Neuronal stem cell (in vitro differentiated cells): ENCODE results near the gene HMCN1. TPM values are rescaled to one million over a fixed set of nuclear protein-coding genes. Genes with fewer than 3 reads are reported as not detected.

ENCODE experiments used
- DNase-seq: peaks from one replicate; pipeline ENCODE4 v3.0.0-alpha.2; 2013; ENCODE audit warnings: low spot score
- H2AFZ ChIP-seq: one replicate; pipeline ENCODE4 v1.6.1; 2013; ENCODE audit warnings: mild to moderate bottlenecking, low read length, inconsistent platforms
- H2AK5ac ChIP-seq: 2 replicates; pipeline ENCODE4 v1.6.1; 2013; ENCODE audit warnings: low read depth, mild to moderate bottlenecking, inconsistent platforms, low read length, moderate library complexity, mixed read lengths
- H2BK120ac ChIP-seq: 2 replicates; pipeline ENCODE4 v1.6.1; 2013; ENCODE audit warnings: low read depth, mild to moderate bottlenecking, inconsistent platforms, low read length, moderate library complexity, mixed read lengths
- H2BK12ac ChIP-seq: one replicate; pipeline ENCODE4 v1.6.1; 2013; ENCODE audit warnings: low read length, inconsistent platforms
- H2BK15ac ChIP-seq: 2 replicates; pipeline ENCODE4 v1.6.1; 2013; ENCODE audit warnings: mild to moderate bottlenecking, low read length, inconsistent platforms, mixed read lengths
- H2BK5ac ChIP-seq: one replicate; pipeline ENCODE4 v1.6.1; 2013; ENCODE audit warnings: inconsistent platforms, mild to moderate bottlenecking, low read length, moderate library complexity
- H3K14ac ChIP-seq: one replicate; pipeline ENCODE4 v1.6.1; 2013; ENCODE audit warnings: low read length, inconsistent platforms
- H3K18ac ChIP-seq: 2 replicates; pipeline ENCODE4 v1.6.1; 2013; ENCODE audit warnings: low read length, inconsistent platforms
- H3K23ac ChIP-seq: 2 replicates; pipeline ENCODE4 v1.6.1; 2013; ENCODE audit warnings: low read depth, mild to moderate bottlenecking, mixed read lengths, low read length, inconsistent platforms; ENCODE audit not compliant: poor library complexity
- H3K27ac ChIP-seq: replicated peaks from 3 replicates; pipeline ENCODE4 v1.5.1; 2013; ENCODE audit warnings: low read length, inconsistent platforms
- H3K27me3 ChIP-seq, 3 experiments: 2 replicates each; pipeline ENCODE4 v1.6.1; 2013; ENCODE audit warnings: low read length in 3 of 3, mild to moderate bottlenecking in 2 of 3, inconsistent platforms in 1 of 3, low read depth in 1 of 3, mixed read lengths in 1 of 3, moderate library complexity in 1 of 3; ENCODE audit not compliant: control insufficient read depth in 3 of 3, insufficient read depth in 3 of 3
- H3K36me3 ChIP-seq, 2 donors: replicated peaks in 1 of 2; 2 replicates each; pipeline ENCODE4 v1.6.1; 2013; ENCODE audit warnings: low read length in 2 of 2; ENCODE audit not compliant: control insufficient read depth in 2 of 2, insufficient read depth in 2 of 2
- H3K4ac ChIP-seq: 2 replicates; pipeline ENCODE4 v1.6.1; 2013; ENCODE audit warnings: inconsistent platforms, mild to moderate bottlenecking, low read length, moderate library complexity
- H3K4me1 ChIP-seq, 2 donors: 1 replicate in 1 of 2; 2 replicates in 1 of 2; pipeline ENCODE4 v1.6.1; 2013; ENCODE audit warnings: low read length in 2 of 2, low read depth in 1 of 2; ENCODE audit not compliant: control insufficient read depth in 2 of 2, insufficient read depth in 1 of 2
- H3K4me2 ChIP-seq: one replicate; pipeline ENCODE4 v1.6.1; 2013; ENCODE audit warnings: mild to moderate bottlenecking, low read length, inconsistent platforms; ENCODE audit not compliant: insufficient read depth, poor library complexity, severe bottlenecking
- H3K4me3 ChIP-seq, 2 donors: 2 replicates each; pipeline ENCODE4 v1.5.1; 2013; ENCODE audit warnings: low read length in 2 of 2, mild to moderate bottlenecking in 2 of 2, inconsistent platforms in 1 of 2, moderate library complexity in 1 of 2
- H3K79me1 ChIP-seq: one replicate; pipeline ENCODE4 v1.6.1; 2013; ENCODE audit warnings: low read depth, mild to moderate bottlenecking, inconsistent platforms, low read length, moderate library complexity
- H3K9ac ChIP-seq: one replicate; pipeline ENCODE4 v1.6.1; 2013; ENCODE audit warnings: mild to moderate bottlenecking, low read depth, low read length, inconsistent platforms; ENCODE audit not compliant: poor library complexity
- H3K9me3 ChIP-seq, 2 donors: replicated peaks in 1 of 2; 2 replicates each; pipeline versions ENCODE3 to v1.6.1; 2013; ENCODE audit warnings: low read length in 2 of 2, mild to moderate bottlenecking in 2 of 2, inconsistent platforms in 1 of 2, low read depth in 1 of 2, mixed read lengths in 1 of 2, moderate library complexity in 1 of 2; ENCODE audit not compliant: control insufficient read depth in 2 of 2, insufficient read depth in 1 of 2
- H4K8ac ChIP-seq: one replicate; pipeline ENCODE4 v1.6.1; 2013; ENCODE audit warnings: low read depth, mild to moderate bottlenecking, inconsistent platforms, low read length, moderate library complexity
- H4K91ac ChIP-seq: one replicate; pipeline ENCODE4 v1.6.1; 2013; ENCODE audit warnings: low read length, low read depth, mild to moderate bottlenecking, inconsistent platforms; ENCODE audit not compliant: poor library complexity
- WGBS, 2 donors: extraction: QIAGEN DNeasy Blood & Tissue Kit; methylation state at CpG; one replicate each; pipeline ENCODE4 v1.1.7; 2013; ENCODE audit warnings: missing lambda C conversion rate in 2 of 2, mixed read lengths in 1 of 2; ENCODE audit not compliant: insufficient read length in 2 of 2, insufficient replicate concordance in 1 of 2; ENCODE audit errors: extremely low coverage in 2 of 2; 5-methylcytosine and 5-hydroxymethylcytosine counted together
- polyA plus RNA-seq, 2 experiments: library from polyadenylated mRNA; stranded (reverse); fragments of 200-250 nt; gene quantifications; one replicate each; pipeline ENCODE4 v1.2.3, GENCODE V29; 2013

HMCN1 gene
- 1.7 TPM for polyA plus RNA-seq (2013, experiment 1 of 2)
- polyA plus RNA-seq (2013, experiment 2 of 2) = 2.1 TPM

GRCh38 chr1:185733818-185734735 is at the start of gene HMCN1:
Gene HMCN1 (plus strand): TSS chr1:185734391. CDS start chr1:185734780, 389 bp downstream.
- no peaks in the 10 kb centered on the region for H3K9me3 ChIP-seq
- no peak within 1 kb of the TSS for H4K91ac ChIP-seq
- DNase-seq = peak; percentile 72
- H3K27ac ChIP-seq = peak within 1 kb of the TSS; percentile 54
- no peak within 1 kb of the TSS for H4K8ac ChIP-seq
- H2AK5ac ChIP-seq = no peak within 1 kb of the TSS
- H3K27me3 ChIP-seq = peaks cover 0 to 26% (median 0%) of the 10 kb centered on the region in 3 experiments
- peak within 1 kb of the TSS; percentile 89 for H3K23ac ChIP-seq
- WGBS, 2 donors = no CpG with 5 or more reads among the region's 47 CpGs
- no peak within 1 kb of the TSS for H2BK120ac ChIP-seq
- peak within 1 kb of the TSS; percentile 82 for H3K9ac ChIP-seq
- H2BK15ac ChIP-seq = peak within 1 kb of the TSS; percentile 7
- H3K4me1 ChIP-seq = no peaks in the 10 kb centered on the region
- H3K4me3 ChIP-seq = peak within 1 kb of the TSS; percentile 40 to 86
- no peak within 1 kb of the TSS for H2BK12ac ChIP-seq
- no peak within 1 kb of the TSS for H3K14ac ChIP-seq
- H2AFZ ChIP-seq = peak within 1 kb of the TSS; percentile 94
- no peak within 1 kb of the TSS for H3K4ac ChIP-seq
- peak within 1 kb of the TSS; percentile 91 for H3K18ac ChIP-seq
- peak within 1 kb of the TSS; percentile 95 for H3K4me2 ChIP-seq
- H2BK5ac ChIP-seq = no peak within 1 kb of the TSS
- H3K36me3 ChIP-seq = no peaks in the 10 kb centered on the region
- no peaks in the 10 kb centered on the region for H3K79me1 ChIP-seq

GRCh38 chr1:185686821-185687778 is 47.1 kb upstream of the HMCN1 start:
- no peak overlapping the region for H4K8ac ChIP-seq

GRCh38 chr1:185690527-185690926 is 43.7 kb upstream of the HMCN1 start:
- WGBS, 2 donors = no CpG with 5 or more reads among the region's 2 CpGs
- no peak overlapping the region for H2BK15ac ChIP-seq
- no peak overlapping the region for H2AFZ ChIP-seq
- H3K27ac ChIP-seq = no peak overlapping the region
- no peak overlapping the region for H4K8ac ChIP-seq
- no peaks in the 10 kb centered on the region for H3K36me3 ChIP-seq
- H3K4me3 ChIP-seq = no peak overlapping the region
- H3K79me1 ChIP-seq = no peaks in the 10 kb centered on the region
- no peak overlapping the region for H3K14ac ChIP-seq
- no peaks in the 10 kb centered on the region for H3K4me1 ChIP-seq
- no peak overlapping the region for H3K4me2 ChIP-seq
- H3K9ac ChIP-seq = no peak overlapping the region
- H4K91ac ChIP-seq = no peak overlapping the region
- no peak overlapping the region for H3K18ac ChIP-seq
- H2BK12ac ChIP-seq = no peak overlapping the region
- H3K23ac ChIP-seq = no peak overlapping the region
- H3K9me3 ChIP-seq = no peaks in the 10 kb centered on the region
- no peak overlapping the region for H3K4ac ChIP-seq
- H2BK120ac ChIP-seq = no peak overlapping the region
- no peak overlapping the region for H2AK5ac ChIP-seq
- H2BK5ac ChIP-seq = no peak overlapping the region
- no peak for DNase-seq
- no peaks in the 10 kb centered on the region for H3K27me3 ChIP-seq

More at GRCh38 chr1:185686821-185687778, 47.1 kb upstream of the HMCN1 start:
- Histone ChIP-seq H2BK15ac (no peak overlapping the region), H3K4me2 (no peak overlapping the region), H3K27me3 (no peaks in the 10 kb centered on the region), H3K4ac (no peak overlapping the region), H3K27ac (no peak overlapping the region), H3K23ac (no peak overlapping the region), H3K79me1 (no peaks in the 10 kb centered on the region), H2BK12ac (no peak overlapping the region), H3K9ac (no peak overlapping the region), H4K91ac (no peak overlapping the region), H2AK5ac (no peak overlapping the region), H3K4me1 (no peaks in the 10 kb centered on the region), H3K14ac (no peak overlapping the region), H2BK120ac (no peak overlapping the region), H2AFZ (no peak overlapping the region), H3K18ac (no peak overlapping the region), H3K4me3 (no peak overlapping the region), H3K9me3 (no peaks in the 10 kb centered on the region), H3K36me3 (no peaks in the 10 kb centered on the region), H2BK5ac (no peak overlapping the region)
- DNase-seq = no peak

GRCh38 chr1:185693654-185694053 is 40.5 kb upstream of the HMCN1 start:
- no peak overlapping the region for H4K8ac ChIP-seq
- WGBS, 2 donors = no CpG with 5 or more reads among the region's 6 CpGs
- no peaks in the 10 kb centered on the region for H3K36me3 ChIP-seq
- no peak overlapping the region for H2BK5ac ChIP-seq
- H3K9ac ChIP-seq = no peak overlapping the region
- no peak overlapping the region for H2AK5ac ChIP-seq
- no peak overlapping the region for H3K4ac ChIP-seq
- no peak overlapping the region for H2BK12ac ChIP-seq
- no peak overlapping the region for H3K4me2 ChIP-seq
- DNase-seq = no peak
- no peaks in the 10 kb centered on the region for H3K79me1 ChIP-seq
- no peak overlapping the region for H3K14ac ChIP-seq
- H2BK120ac ChIP-seq = no peak overlapping the region
- H2BK15ac ChIP-seq = no peak overlapping the region
- H3K9me3 ChIP-seq = no peaks in the 10 kb centered on the region
- H3K27me3 ChIP-seq = no peaks in the 10 kb centered on the region
- H3K4me1 ChIP-seq = no peaks in the 10 kb centered on the region
- no peak overlapping the region for H3K23ac ChIP-seq
- H3K18ac ChIP-seq = no peak overlapping the region
- no peak overlapping the region for H3K4me3 ChIP-seq
- no peak overlapping the region for H3K27ac ChIP-seq
- H2AFZ ChIP-seq = no peak overlapping the region
- no peak overlapping the region for H4K91ac ChIP-seq
